Measurements from ENCODE around the gene KYNU.
"Not testable (repeated sequence)": the region's sequence is repeated elsewhere in the genome, so short reads cannot be mapped to it uniquely, and the experiment has no call there.

The KYNU gene

GRCh38 chr2:142862847-142863246 is 14.6 kb upstream of the KYNU start:
- H2AFZ ChIP-seq (ENCODE audit: low read length): no peak overlapping the region
- H3K79me2 ChIP-seq (ENCODE audit: insufficient read depth, low read length): no peaks in the 10 kb centered on the region
- H3K4me1 ChIP-seq (ENCODE audit: insufficient read depth, low read length, severe bottlenecking): peaks cover 10% of the 10 kb centered on the region
- no peaks in the 10 kb centered on the region for H3K27me3 ChIP-seq (ENCODE audit: insufficient read depth, low read length)
- H3K4me2 ChIP-seq (ENCODE audit: low read length): no peak overlapping the region
- no peak for TF ChIP-seq EZH2 (IDR thresholded peaks at IDR 0.05; ENCODE audit: borderline replicate concordance, low read length)
- TF ChIP-seq CTCF (IDR thresholded peaks at IDR 0.05; ENCODE audit: low read length): no peak
- H3K9me3 ChIP-seq (ENCODE audit: low read length): no peaks in the 10 kb centered on the region
- no peaks in the 10 kb centered on the region for H3K36me3 ChIP-seq (ENCODE audit: insufficient read depth, low read length)
- H3K4me3 ChIP-seq (ENCODE audit: low read depth, low read length, poor library complexity, severe bottlenecking): no peak overlapping the region
- no peaks in the 10 kb centered on the region for H3F3A ChIP-seq (ENCODE audit: insufficient read depth, low read length)
- H3K9ac ChIP-seq (ENCODE audit: low read length): no peak overlapping the region
- H3K27ac ChIP-seq (ENCODE audit: low read depth, low read length, poor library complexity, severe bottlenecking): no peak overlapping the region
- H3K9me2 ChIP-seq (ENCODE audit: low read depth, low read length): no peaks in the 10 kb centered on the region
- H4K20me1 ChIP-seq (ENCODE audit: insufficient read depth, low read length): no peaks in the 10 kb centered on the region

GRCh38 chr2:142863485-142863961 is 13.9 kb upstream of the KYNU start:
- Histone ChIP-seq H3K9me3 (ENCODE audit: low read length) (no peaks in the 10 kb centered on the region), H3K4me2 (ENCODE audit: low read length) (no peak overlapping the region), H3K4me3 (ENCODE audit: low read depth, low read length, poor library complexity, severe bottlenecking) (no peak overlapping the region), H3K9me2 (ENCODE audit: low read depth, low read length) (no peaks in the 10 kb centered on the region), H3K9ac (ENCODE audit: low read length) (no peak overlapping the region), H3F3A (ENCODE audit: insufficient read depth, low read length) (no peaks in the 10 kb centered on the region), H3K27me3 (ENCODE audit: insufficient read depth, low read length) (no peaks in the 10 kb centered on the region), H4K20me1 (ENCODE audit: insufficient read depth, low read length) (no peaks in the 10 kb centered on the region), H3K79me2 (ENCODE audit: insufficient read depth, low read length) (no peaks in the 10 kb centered on the region), H3K4me1 (ENCODE audit: insufficient read depth, low read length, severe bottlenecking) (peaks cover 10% of the 10 kb centered on the region), H3K27ac (ENCODE audit: low read depth, low read length, poor library complexity, severe bottlenecking) (no peak overlapping the region), H3K36me3 (ENCODE audit: insufficient read depth, low read length) (no peaks in the 10 kb centered on the region), H2AFZ (ENCODE audit: low read length) (no peak overlapping the region)
- no peak for TF ChIP-seq CTCF (IDR thresholded peaks at IDR 0.05; ENCODE audit: low read length)
- TF ChIP-seq EZH2 (IDR thresholded peaks at IDR 0.05; ENCODE audit: borderline replicate concordance, low read length): no peak

GRCh38 chr2:142864605-142865004 is 12.9 kb upstream of the KYNU start:
- H3K4me3 ChIP-seq (ENCODE audit: low read depth, low read length, poor library complexity, severe bottlenecking); H3K4me2 ChIP-seq (ENCODE audit: low read length); H2AFZ ChIP-seq (ENCODE audit: low read length); H3F3A ChIP-seq (ENCODE audit: insufficient read depth, low read length); H3K9me2 ChIP-seq (ENCODE audit: low read depth, low read length); H3K79me2 ChIP-seq (ENCODE audit: insufficient read depth, low read length); H3K4me1 ChIP-seq (ENCODE audit: insufficient read depth, low read length, severe bottlenecking); H3K36me3 ChIP-seq (ENCODE audit: insufficient read depth, low read length); H3K9me3 ChIP-seq (ENCODE audit: low read length); H4K20me1 ChIP-seq (ENCODE audit: insufficient read depth, low read length); H3K27me3 ChIP-seq (ENCODE audit: insufficient read depth, low read length); H3K9ac ChIP-seq (ENCODE audit: low read length); H3K27ac ChIP-seq (ENCODE audit: low read depth, low read length, poor library complexity, severe bottlenecking): not testable (repeated sequence)

- Histone ChIP-seq H3K79me2 (ENCODE audit: insufficient read depth, low read length) (no peaks in the 10 kb centered on the region), H3K4me3 (ENCODE audit: low read depth, low read length, poor library complexity, severe bottlenecking) (no peak overlapping the region), H3K9me3 (ENCODE audit: low read length) (no peaks in the 10 kb centered on the region), H3K36me3 (ENCODE audit: insufficient read depth, low read length) (no peaks in the 10 kb centered on the region), H3K27me3 (ENCODE audit: insufficient read depth, low read length) (no peaks in the 10 kb centered on the region), H3K4me1 (ENCODE audit: insufficient read depth, low read length, severe bottlenecking) (peaks cover 10% of the 10 kb centered on the region), H3K9ac (ENCODE audit: low read length) (no peak overlapping the region), H3F3A (ENCODE audit: insufficient read depth, low read length) (no peaks in the 10 kb centered on the region), H3K4me2 (ENCODE audit: low read length) (peak overlapping the region; percentile 50; the same call in 1 of the 2 replicates), H3K27ac (ENCODE audit: low read depth, low read length, poor library complexity, severe bottlenecking) (no peak overlapping the region), H4K20me1 (ENCODE audit: insufficient read depth, low read length) (no peaks in the 10 kb centered on the region), H3K9me2 (ENCODE audit: low read depth, low read length) (no peaks in the 10 kb centered on the region), H2AFZ (ENCODE audit: low read length) (peak overlapping the region; percentile 82; the same call in 1 of the 2 replicates)
- TF ChIP-seq EZH2 (IDR thresholded peaks at IDR 0.05; ENCODE audit: borderline replicate concordance, low read length): no peak
- no peak for TF ChIP-seq CTCF (IDR thresholded peaks at IDR 0.05; ENCODE audit: low read length)
These were observed 11.5 kb upstream of the KYNU start for GRCh38 chr2:142865924-142866323.
